Endothelial cell of umbilical vein (primary cell): Measurements from ENCODE around the gene PID1. TPM values are rescaled to one million over a fixed set of nuclear protein-coding genes. Genes with fewer than 3 reads are reported as not detected.

Experiments
- BruUV-seq: library from RNA; stranded (reverse); fragments of 400-500 nt; replicated peaks from 2 replicates; lab custom pipeline; 2021; lab: Mats Ljungman, UMichigan
- CTCF ChIA-PET: fragments of 300-600, 350-600 bp; sonication (Branson Sonifier 250); formaldehyde crosslinking; loops from one replicate; lab custom pipeline; 2021; ENCODE audit warnings: antibody characterized with exemption, inconsistent platforms; lab: Charles Lee
- POLR2A ChIA-PET: fragments of 300-600, 350-600 bp; sonication (Branson Sonifier 250); formaldehyde crosslinking; loops from one replicate; lab custom pipeline; 2021; ENCODE audit warnings: antibody characterized with exemption, inconsistent platforms; lab: Charles Lee
- DNase-seq: peaks from one replicate; pipeline ENCODE4 v3.0.0-alpha.2; 2011; ENCODE audit warnings: low read depth, low spot score
- FAIRE-seq: peaks from 2 replicates; lab custom pipeline; 2011; peaks lifted over from hg19 to GRCh38; lab: Jason Lieb, UNC
- H2AFZ ChIP-seq: 2 replicates; pipeline ENCODE4 v1.6.0; 2012; ENCODE audit warnings: low read depth, low read length, control low read depth, inconsistent platforms
- H3K27ac ChIP-seq: 2 replicates; pipeline ENCODE4 v1.5.1; 2011; ENCODE audit warnings: low read depth, mild to moderate bottlenecking, control low read depth, low read length, moderate library complexity; ENCODE audit not compliant: insufficient read depth
- H3K27me3 ChIP-seq, 2 experiments: 2 replicates each; pipeline versions ENCODE4 v1.6.0 to v1.6.1; 2011; ENCODE audit warnings: low read length in 2 of 2, mixed read lengths in 1 of 2; ENCODE audit not compliant: control insufficient read depth in 2 of 2, insufficient read depth in 2 of 2
- H3K36me3 ChIP-seq, 2 experiments: 2 replicates in 1 of 2; 3 replicates in 1 of 2; pipeline ENCODE4 v1.5.1; 2011; ENCODE audit warnings: low read length in 2 of 2, mild to moderate bottlenecking in 1 of 2, moderate library complexity in 1 of 2; ENCODE audit not compliant: control insufficient read depth in 2 of 2, insufficient read depth in 2 of 2; ENCODE audit errors: extremely low read depth in 1 of 2
- H3K4me1 ChIP-seq: 3 replicates; pipeline ENCODE4 v1.5.1; 2011; ENCODE audit warnings: mild to moderate bottlenecking, low read length; ENCODE audit not compliant: control insufficient read depth, insufficient read depth; ENCODE audit errors: extremely low read depth
- H3K4me2 ChIP-seq: 2 replicates; pipeline ENCODE4 v1.6.1; 2011; ENCODE audit warnings: low read length, control low read depth, mixed read lengths; ENCODE audit not compliant: insufficient read depth
- H3K4me3 ChIP-seq, 3 experiments: fragments of 200-600 bp in 1 of 3; sonication (generic), shearing (Covaris generic) in 1 of 3; replicated peaks in 1 of 3; 2 replicates each; pipeline ENCODE4 v1.5.1; 2011 to 2016; ENCODE audit warnings: control low read depth in 3 of 3, low read length in 3 of 3, mild to moderate bottlenecking in 2 of 3, inconsistent platforms in 1 of 3, low read depth in 1 of 3, moderate library complexity in 1 of 3; ENCODE audit not compliant: insufficient read depth in 1 of 3
- H3K79me2 ChIP-seq: 2 replicates; pipeline ENCODE4 v1.6.0; 2012; ENCODE audit warnings: low read length, inconsistent platforms; ENCODE audit not compliant: control insufficient read depth, insufficient read depth
- H3K9ac ChIP-seq: replicated peaks from 2 replicates; pipeline ENCODE3; 2011; ENCODE audit warnings: low read length, control low read depth; ENCODE audit not compliant: insufficient read depth; ENCODE audit errors: extremely low read depth
- H3K9me1 ChIP-seq: replicated peaks from 3 replicates; pipeline ENCODE4 v1.6.0; 2011; ENCODE audit warnings: mild to moderate bottlenecking, low read length; ENCODE audit not compliant: control insufficient read depth, insufficient read depth; ENCODE audit errors: extremely low read depth
- H3K9me3 ChIP-seq: replicated peaks from 2 replicates; pipeline ENCODE4 v1.5.1; 2012; ENCODE audit warnings: low read length, inconsistent platforms; ENCODE audit not compliant: control insufficient read depth, insufficient read depth
- H4K20me1 ChIP-seq: replicated peaks from 2 replicates; pipeline ENCODE3; 2011; ENCODE audit warnings: mild to moderate bottlenecking, low read length; ENCODE audit not compliant: control insufficient read depth, insufficient read depth; ENCODE audit errors: extremely low read depth
- CTCF ChIP-seq, 2 donors: IDR thresholded peaks; 1 replicate in 1 of 2; 2 replicates in 1 of 2; pipeline ENCODE4 v1.5.1; 2011; ENCODE audit warnings: low read length in 2 of 2, mild to moderate bottlenecking in 2 of 2, moderate library complexity in 2 of 2, control low read depth in 1 of 2, inconsistent platforms in 1 of 2, low read depth in 1 of 2; ENCODE audit not compliant: insufficient read depth in 1 of 2; ENCODE audit errors: extremely low read depth in 1 of 2
- EZH2 ChIP-seq: IDR thresholded peaks from 2 replicates; pipeline ENCODE4 v1.6.1; 2012; ENCODE audit warnings: borderline replicate concordance, low read depth, mild to moderate bottlenecking, moderate library complexity, low read length, inconsistent platforms; ENCODE audit not compliant: severe bottlenecking
- FOS ChIP-seq: IDR thresholded peaks from 2 replicates; pipeline ENCODE4 v1.6.1; 2011; ENCODE audit warnings: mild to moderate bottlenecking, low read length, moderate library complexity, borderline replicate concordance; ENCODE audit not compliant: insufficient read depth
- GATA2 ChIP-seq: IDR thresholded peaks from 2 replicates; pipeline ENCODE4 v1.7.0; 2011; ENCODE audit warnings: low read depth, mild to moderate bottlenecking, moderate library complexity, mixed read lengths, low read length; ENCODE audit not compliant: insufficient read length, insufficient read depth
- JUN ChIP-seq: IDR thresholded peaks from 2 replicates; pipeline ENCODE4 v1.6.1; 2011; ENCODE audit warnings: borderline replicate concordance, low read depth; ENCODE audit not compliant: insufficient read length, insufficient read depth
- MAX ChIP-seq: IDR thresholded peaks from 2 replicates; pipeline ENCODE4 v1.6.1; 2011; ENCODE audit not compliant: insufficient read depth, insufficient read length
- MYC ChIP-seq: IDR thresholded peaks from one replicate; pipeline ENCODE4 v1.6.1; 2011; ENCODE audit warnings: mild to moderate bottlenecking, low read depth, low read length
- POLR2A ChIP-seq: IDR thresholded peaks from 2 replicates; pipeline ENCODE4 v1.6.1; 2012; ENCODE audit warnings: low read depth, mild to moderate bottlenecking, control low read depth, low read length
- POLR2AphosphoS5 ChIP-seq: IDR thresholded peaks from 2 replicates; pipeline ENCODE4 v1.6.1; 2012; ENCODE audit warnings: low read depth, mild to moderate bottlenecking, control low read depth, low read length, moderate library complexity; ENCODE audit not compliant: insufficient read depth
- dilution Hi-C: fragments of 300-500 bp; cut with MboI; formaldehyde crosslinking; loops from one replicate; pipeline ENCODE4 v1.15.0; 2019; ENCODE audit warnings: low sequenced_read_pairs; ENCODE audit not compliant: extremely low pct_ligation_motif_present
- intact Hi-C: fragments of 100-400 bp; cut with micrococcal nuclease; formaldehyde crosslinking; loops from one replicate; pipeline ENCODE4 v1.10.0; 2022
- polyA plus RNA-seq, 4 experiments: library from polyadenylated mRNA; depleted of rRNA in 3 of 4; stranded (reverse) in 3 of 4; unstranded in 1 of 4; fragments of >200 nt; gene quantifications; 2 replicates each; pipeline versions ENCODE4 v1.2.1 to v1.2.3, GENCODE V29; 2011 to 2012; ENCODE audit warnings: missing spikeins in 1 of 4
- total RNA-seq: library from RNA; stranded (reverse); gene quantifications from 2 replicates; pipeline ENCODE4 v1.2.3, GENCODE V29; 2021

The PID1 gene
- total and polyA plus RNA-seq, 2 donors (not counting 3 experiments of a cell fraction or from before 2014, with no cell fraction given), result not detected

GRCh38 chr2:229081411-229081810 is 189.7 kb downstream of the PID1 start:
- TF ChIP-seq EZH2 (no peak), CTCF (IDR thresholded peaks at IDR 0.05; ENCODE audit: extremely low read depth in 1 of 2, insufficient read depth in 1 of 2, low read depth in 1 of 2, low read length in 2 of 2) (no peak), POLR2A (no peak), GATA2 (no peak), FOS (no peak), POLR2AphosphoS5 (no peak), MAX (no peak), MYC (no peak), JUN (no peak)
- H3K27ac ChIP-seq, result no peak overlapping the region
- H3K4me1 ChIP-seq, result no peaks in the 10 kb centered on the region
- no peaks in the 10 kb centered on the region for H3K79me2 ChIP-seq
- H3K9ac ChIP-seq, result no peak overlapping the region
- BruUV-seq, result no TSS peak
- FAIRE-seq (no peak), DNase-seq (no peak)
- H3K27me3 ChIP-seq, result no peaks in the 10 kb centered on the region
- no peaks in the 10 kb centered on the region for H3K36me3 ChIP-seq
- ChIA-PET POLR2A (no interaction called here), CTCF (no interaction called here)
- H3K4me2 ChIP-seq, result no peak overlapping the region
- no peaks in the 10 kb centered on the region for H3K9me1 ChIP-seq
- H3K9me3 ChIP-seq, result peaks cover 4% of the 10 kb centered on the region
- intact Hi-C loops, result no loop called here
- H4K20me1 ChIP-seq, result no peaks in the 10 kb centered on the region
- dilution Hi-C loops, result no loop called here
- no peak overlapping the region for H2AFZ ChIP-seq
- H3K4me3 ChIP-seq, result no peak overlapping the region
